Epidermal melanocyte (primary cell): ENCODE measurements around the gene GPRIN3.

ENCODE experiments used
- DNase-seq: peaks from one replicate; pipeline ENCODE4 v3.0.0; 2011; ENCODE audit warnings: low spot score; ENCODE audit not compliant: insufficient read length

The GPRIN3 gene

DNA sequence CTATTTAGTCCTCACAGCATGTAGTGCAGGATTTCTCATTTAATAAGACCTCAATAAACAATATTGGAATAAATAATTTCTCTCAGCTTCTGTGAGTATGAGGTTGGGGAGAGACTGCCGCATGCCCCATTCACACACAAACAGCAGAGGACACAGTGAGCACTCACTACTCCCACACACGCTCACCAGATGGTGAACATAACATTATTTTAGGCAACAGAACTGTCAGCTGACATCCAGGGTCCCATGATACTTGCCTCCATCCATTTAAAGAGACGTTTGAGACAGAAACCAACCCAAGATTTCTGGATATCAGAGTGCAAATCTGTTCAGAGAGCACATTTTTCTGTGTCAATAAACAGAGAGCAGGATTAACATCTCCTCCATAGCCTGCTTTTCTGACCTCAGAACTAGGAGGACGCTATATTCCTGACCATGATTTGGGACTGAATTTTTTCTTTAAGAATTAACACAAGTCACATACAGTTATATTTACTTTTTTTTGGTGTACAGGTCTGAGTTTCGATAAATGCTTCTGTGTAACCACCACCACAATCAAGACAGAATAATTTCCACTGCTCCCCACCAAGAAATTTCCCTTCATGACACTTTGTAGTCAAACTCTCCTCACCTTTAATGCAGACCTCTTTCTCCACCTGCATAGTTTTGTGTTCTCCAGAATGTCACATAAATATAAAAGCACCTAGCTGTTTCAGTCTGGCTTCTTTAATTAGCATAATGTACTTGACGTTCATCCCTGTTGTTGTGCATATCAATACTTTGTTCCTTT lies 16.7 kb downstream of the GPRIN3 start:
- DNase-seq, result no peak

DNA sequence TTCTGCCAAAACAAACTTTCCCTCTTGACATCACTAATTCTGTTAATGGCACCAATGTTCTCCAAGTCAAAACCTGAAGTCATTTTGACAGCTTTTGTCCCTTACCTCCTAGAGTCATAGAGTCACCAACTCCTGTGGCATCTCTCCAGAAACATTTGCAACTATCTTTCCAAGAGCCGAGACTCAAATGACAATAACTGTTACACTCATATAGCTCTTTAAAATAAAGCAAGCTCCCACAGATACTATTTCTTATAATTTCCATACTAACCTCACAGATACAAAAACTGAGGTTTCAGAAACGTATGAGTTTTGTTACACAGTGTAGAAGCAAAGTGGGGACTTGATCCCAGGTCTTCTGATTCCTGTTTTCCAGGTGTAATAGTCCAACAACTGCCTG lies 18.3 kb downstream of the GPRIN3 start:
- DNase-seq, result no peak

DNA sequence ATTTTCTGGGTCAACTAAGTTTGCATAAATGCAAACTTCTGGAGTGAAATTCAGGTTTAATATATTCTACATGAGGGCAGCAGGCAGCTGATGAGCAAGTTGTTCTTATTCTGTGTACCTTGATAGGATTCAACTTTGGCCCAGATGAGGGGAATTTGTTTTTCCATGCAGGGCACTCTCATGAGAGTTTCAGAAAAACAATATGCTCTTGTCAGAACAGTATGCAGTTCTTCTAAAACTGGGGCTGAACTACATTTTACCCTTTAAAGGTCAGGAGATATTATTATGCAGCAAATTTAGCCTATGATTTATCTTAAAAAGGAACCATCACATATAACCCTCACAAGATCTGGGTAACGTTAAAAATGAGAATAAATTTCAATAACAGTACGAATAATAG lies 19.2 kb downstream of the GPRIN3 start:
- no peak for DNase-seq

DNA sequence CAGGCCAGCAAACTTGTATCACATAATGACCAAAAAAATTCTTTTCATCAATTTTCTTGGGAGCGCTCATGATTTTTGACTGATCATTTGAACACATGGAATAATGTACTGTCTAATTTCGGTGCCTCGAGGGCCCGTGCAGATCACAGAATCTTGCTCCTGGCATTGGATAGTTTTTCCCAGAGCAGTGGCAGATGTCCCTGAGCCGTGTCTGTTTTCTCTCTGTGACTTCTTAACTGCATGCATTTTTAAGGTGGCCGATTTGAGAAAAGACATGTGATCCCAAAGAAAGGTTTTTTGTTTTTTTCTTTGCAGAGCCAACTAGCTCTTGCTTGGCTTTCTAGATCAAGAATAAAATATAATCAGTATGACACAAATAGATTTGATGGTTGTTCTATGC lies 19.7 kb downstream of the GPRIN3 start:
- no peak for DNase-seq

DNA sequence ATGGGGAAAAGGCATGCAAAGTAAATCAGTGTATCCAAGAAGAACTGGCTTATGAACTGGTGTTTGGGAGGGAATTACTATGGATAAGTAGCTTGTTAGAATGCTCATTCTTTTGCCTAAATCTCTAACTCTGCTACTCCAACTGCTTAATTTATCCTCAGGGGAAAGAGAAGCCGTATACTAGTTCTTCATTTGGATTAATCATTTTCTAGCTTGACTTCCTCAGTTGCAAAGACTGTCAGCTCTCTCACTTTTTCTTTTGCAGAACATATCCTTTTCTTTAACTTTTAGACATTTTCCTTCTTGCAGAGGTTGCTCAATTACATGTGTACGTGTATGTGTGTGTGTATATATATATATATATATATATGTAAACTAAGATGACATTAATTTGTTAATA lies 21.9 kb downstream of the GPRIN3 start:
- DNase-seq, result no peak

DNA sequence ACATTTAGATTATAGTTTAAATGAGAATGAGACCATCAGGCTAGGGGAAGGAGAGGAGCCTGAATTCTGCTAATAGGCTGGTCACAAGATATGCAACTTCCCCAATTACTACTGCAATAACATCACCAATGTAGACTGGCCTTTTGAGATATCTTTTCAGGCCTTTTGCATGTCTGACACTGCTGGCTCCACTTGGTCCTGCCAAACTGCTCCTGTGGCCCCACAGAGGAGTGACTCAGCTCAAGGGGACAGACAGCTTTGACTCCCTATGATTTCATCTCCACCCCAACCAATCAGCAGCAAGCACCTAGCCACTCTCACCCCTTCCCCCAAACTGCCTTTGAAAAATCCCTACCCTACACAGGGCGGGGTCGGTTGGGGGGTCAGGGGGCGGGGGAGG lies 22.8 kb downstream of the GPRIN3 start:
- DNase-seq, result no peak

DNA sequence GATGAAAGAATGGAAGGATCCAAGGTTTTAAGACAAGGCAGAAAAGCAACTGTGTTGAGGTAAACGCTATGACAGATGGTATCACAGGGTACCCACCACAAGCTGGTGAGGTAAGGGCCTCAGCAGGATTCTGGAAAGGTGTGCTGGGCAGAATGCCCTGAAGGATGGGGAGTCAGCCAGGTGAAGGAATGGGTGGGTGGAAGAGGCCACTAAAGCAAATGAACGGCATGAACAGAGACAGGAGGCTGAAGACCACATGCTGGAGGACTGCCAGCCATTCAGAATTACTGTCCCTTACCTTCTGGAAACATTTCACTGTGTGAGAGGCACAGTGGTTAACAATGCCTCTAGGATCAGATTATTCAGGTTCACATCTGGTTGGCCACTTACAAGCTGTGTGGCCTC lies 23.6 kb downstream of the GPRIN3 start:
- DNase-seq, result no peak

DNA sequence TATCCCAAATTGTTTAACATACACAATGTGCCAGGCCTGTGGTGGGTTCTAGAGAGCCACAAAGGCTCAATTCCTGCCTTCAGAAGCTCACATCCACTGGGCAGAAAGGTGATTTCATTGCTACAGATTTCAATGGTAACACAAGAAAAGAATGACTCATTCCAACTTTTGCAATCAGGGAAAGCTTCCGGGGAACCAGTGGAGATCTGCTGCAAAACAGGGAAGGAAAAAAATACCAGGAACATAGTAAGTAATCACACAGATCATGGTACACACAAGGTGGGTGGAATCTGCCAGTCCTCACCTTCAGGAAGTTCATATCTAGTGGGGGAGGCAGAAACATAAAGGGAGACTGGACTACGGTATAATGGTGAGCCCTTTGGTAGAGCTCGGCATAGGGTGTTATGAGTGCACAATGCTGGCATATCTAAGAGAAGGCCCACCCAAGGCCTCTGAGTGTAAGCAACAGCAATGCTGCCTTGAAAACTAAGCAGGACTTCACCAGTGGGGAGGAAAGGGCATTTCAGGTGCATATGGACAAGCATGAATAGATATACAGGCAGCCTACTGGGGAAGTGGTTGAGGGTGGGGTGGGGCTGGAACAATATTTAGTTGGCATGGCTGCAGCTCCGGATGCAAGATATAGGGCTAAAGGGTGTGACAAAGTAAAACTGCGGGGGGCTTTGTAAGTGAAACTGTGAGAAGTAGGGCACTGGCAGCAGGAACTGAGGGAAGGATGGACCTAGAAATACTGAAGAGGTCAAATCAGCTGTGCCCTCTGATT lies 24.2 kb downstream of the GPRIN3 start:
- DNase-seq, result no peak

DNA sequence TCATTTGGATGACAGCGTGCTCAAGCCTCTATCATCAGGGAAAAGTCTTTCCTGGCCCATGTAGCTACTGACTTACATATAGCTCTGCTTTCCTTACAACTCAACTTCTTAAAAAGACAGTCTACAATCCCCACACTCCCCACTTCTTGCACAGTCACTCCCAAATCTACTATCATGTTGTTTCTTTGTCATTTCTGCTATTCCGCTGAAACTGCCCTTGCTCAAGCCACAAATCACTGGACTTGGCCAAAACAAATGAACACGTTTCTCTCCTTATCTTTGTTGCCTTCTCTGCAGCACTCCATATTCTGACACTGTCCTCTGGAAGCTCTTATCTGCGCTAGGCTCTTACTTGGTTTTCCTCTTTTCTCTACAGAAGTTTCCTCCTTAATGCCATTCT lies 28.2 kb downstream of the GPRIN3 start:
- DNase-seq, result no peak

DNA sequence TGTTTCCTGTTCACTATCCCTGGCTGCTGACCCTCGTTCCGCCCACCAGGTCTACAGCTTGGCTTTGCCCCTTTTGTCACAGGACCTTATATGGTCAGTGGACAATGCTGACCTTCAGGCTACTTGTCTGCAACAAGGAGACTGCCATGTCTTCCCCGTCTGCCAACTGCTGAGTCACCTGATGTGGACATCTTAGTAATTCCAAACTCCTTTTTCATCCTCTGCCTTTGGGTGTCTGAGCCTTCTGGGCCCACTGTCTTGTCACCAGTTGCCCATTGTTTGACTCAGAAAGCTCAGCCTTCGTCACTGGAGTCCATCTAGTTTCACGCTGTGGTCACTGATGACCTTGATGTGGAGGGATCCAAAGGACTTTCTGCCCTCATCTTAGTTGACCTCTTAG lies 30.2 kb downstream of the GPRIN3 start:
- no peak for DNase-seq

DNA sequence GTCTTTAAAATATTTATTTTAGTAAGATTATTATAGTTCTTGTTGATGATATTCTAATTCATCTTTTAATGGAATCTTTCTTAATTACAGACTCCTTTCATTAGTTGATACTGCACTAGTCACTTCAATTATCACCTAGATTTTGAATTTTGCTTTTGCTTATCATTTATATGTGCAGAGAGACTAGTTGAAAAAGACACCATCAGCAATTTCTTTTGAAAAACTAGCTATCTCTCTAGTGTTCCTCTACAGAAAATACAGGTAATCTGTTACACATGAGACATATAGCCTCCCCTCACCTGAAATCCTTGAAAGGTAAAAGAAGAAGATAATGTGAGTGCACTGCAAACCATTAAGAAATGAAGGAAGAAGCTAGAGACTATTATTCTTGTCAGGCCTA lies 31.3 kb downstream of the GPRIN3 start:
- no peak for DNase-seq

DNA sequence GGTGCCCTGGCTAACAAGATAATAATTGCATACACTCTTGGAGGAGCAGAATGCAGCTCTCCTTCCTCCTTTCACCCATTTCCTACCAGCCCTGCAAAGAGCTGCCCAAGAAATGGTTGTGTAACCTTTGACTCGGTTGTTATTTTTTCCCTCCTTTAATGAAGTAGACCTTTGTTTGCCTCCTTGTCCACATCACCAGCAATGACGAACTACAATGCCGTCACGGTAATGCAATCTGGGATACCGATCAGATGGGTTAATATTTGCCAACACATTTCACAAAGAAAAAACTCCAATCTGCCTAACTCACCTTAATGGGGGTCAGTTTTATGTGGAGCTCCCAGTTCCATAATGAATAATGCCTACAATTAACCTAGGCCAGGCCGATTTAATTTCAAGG lies 32.0 kb downstream of the GPRIN3 start:
- no peak for DNase-seq

DNA sequence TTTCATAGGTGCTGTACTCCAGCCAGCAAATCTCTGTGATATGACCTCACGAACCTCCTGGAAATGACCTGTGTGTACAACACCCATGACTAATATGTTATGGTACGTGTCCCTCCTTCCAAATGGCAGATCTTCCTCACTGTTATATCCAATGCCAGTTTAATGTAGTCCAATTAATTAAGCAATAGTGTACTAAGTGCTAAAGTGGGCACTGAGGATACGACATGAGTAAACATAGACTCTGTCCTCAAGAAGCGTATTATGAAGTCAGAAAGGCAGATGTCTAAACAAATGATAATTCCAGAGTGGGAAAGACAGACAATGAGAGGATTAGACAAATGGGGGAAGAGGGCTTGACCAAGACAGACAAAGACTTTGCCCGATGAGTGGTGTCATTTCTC lies 33.9 kb downstream of the GPRIN3 start:
- no peak for DNase-seq

DNA sequence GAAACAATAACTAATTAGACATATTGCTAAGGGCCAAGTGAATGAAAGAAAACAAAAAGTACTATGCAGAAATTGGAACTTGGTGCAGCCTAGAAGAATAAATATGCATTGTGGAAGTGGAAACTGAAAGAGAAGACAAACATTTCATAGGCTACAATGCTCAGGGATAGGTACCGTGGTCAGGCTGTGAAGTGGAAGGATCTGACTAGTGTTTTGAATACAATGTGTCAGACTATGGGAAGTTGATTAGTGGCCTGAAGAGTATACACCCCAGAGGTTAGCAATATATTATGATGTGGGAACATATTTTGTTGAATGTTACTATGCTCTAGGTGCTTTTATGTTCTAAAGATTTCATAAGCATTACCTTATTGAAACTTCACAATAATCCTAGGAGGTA lies 36.8 kb downstream of the GPRIN3 start:
- no peak for DNase-seq

DNA sequence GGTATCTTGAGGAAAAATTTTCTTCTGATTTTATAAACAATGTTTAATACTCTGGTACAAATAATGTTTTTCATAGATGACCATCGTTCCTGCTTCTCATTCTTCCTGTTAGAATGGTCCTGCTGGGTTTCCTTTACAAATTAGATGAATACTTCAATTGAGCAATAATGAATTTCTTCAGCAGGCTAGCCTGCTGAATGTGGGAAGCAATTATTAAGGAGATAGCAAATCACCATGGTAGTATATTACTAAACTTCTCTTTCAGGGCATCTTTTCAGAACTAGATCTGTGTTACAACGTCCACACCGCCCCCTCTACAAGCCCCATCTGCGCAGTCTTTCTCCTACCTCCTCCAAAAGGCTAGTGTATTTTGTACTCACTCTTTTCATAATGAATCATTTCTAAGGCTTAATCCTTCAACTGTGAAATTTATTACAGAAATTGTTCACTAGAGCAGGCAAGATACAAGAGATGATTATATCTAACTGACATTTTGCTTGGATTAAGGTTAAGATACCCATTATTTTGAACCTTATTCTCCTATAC lies 38.4 kb downstream of the GPRIN3 start:
- no peak for DNase-seq

DNA sequence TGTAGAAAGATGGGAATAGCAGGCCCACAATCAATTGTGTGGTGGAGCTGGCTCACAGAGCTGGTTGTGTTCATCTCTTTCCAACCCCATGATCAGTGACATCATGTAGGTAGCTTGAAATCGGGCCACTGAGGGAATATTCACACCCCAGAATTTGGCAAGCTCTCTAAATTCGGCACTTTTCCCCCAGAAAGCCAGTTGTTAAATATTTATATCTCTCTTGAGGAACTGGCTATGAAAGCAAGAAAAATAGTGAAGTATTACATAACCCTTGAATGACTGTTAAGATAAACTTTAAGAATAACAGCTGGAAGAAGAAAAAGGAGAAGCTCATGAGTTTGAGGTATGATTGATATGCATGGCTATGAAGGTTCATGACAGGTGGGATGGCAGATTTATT lies 38.9 kb downstream of the GPRIN3 start:
- no peak for DNase-seq

DNA sequence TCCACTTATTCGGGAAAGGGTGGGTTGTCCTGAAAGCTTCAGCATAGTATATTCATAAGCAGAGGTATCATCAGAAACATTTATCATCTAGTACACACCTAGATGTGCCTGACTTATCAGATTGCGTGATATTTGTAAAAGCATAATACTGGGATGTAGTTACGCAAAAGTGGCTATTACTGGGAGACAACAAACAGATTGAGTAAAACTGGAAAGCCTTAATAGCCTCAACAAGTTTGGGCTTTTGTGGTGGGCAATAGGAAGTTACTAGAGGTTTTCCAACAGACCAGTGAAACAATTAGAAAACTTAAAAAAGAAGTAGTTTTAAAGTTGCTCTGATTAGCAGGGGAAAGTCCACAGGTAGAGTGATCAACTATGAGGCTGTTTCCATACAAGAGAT lies 39.8 kb downstream of the GPRIN3 start:
- no peak for DNase-seq

DNA sequence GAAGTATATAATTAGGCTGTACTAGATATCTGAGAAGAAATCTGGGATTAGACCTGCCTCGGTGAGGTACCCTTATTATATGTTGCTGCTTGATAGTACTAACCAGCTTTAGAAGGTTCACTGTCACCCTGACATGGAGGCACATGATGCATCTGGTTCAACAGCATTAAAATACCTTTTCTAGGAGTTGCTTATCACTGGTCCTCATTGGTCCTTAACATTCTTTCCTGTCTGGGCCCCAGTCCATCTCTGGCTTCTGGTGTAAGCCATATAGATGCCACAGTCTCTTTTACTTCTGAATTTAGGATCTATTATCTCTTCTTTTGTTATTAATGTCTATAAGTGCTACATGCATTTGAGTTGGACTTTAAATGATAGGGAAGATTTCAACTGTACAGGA lies 40.2 kb downstream of the GPRIN3 start:
- no peak for DNase-seq

DNA sequence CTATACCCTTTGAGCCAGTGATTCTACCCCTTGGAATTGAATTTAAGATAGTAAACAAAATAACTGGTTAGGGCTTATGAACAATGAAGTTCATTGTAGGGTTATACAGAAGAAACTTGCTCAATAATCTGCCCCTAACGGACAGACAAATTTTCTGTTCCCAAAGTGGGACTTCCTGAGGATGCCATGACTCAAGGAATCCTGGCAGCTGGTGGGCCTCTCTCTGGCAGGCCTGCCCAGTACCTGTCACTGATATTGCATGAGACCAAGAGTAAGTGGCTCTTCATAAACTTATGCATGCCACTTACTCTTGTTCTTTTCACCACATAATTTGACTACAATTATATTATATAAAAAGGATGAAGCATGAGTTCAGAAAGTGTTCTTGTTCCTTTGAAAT lies 41.5 kb downstream of the GPRIN3 start:
- no peak for DNase-seq

DNA sequence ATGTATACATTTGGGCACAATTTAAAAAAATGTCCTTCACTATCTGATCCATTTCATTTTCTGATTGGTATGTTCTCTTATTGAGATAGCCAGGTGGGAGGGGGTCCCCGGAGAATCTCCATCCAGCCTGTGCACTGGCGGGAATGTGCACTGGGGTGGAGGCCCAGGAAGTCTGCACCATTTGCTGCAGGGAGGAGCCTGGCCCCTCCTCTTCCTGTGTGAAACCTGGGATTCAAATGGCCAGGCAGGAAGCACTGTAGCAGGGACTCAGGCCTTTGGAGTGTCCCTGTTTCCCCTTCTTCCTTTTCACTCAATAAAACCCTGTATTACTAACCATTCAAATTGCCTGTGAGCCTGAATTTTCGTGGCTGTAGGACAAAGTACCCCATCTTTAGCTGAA lies 44.3 kb downstream of the GPRIN3 start:
- DNase-seq, result no peak

DNA sequence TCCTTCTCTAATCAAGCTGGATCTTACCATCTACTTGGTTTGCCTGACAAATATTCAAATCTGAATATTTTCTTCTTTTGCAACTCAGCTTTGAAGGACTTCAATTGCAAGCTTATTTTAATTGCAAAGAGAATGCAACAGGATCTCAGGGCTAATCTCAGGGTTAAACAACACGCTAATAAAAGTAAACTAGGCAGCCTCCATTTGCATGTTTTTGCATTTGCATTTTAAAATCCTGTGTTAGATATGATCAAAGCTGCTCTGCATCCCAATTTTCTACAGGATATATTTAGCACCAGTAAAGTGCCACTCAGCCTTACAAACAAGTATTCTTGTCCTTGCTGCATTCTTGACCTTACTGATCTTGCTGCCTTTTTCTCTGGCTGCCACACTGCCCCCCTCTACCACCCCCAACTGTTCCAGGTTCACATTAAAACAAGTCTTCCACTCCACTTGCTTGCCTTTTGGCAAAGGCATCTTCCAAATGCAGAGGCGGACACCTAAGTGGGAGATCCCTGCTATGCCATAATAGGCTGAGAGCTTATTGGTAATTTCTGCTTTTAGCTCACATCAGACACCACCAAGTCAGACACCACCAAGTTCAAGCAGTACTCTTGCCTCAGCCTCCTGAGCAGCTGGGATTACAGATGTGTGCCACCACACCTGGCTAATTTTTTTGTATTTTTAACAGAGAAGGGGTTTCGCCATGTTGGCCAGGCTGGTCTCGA lies 48.1 kb downstream of the GPRIN3 start:
- no peak for DNase-seq

DNA sequence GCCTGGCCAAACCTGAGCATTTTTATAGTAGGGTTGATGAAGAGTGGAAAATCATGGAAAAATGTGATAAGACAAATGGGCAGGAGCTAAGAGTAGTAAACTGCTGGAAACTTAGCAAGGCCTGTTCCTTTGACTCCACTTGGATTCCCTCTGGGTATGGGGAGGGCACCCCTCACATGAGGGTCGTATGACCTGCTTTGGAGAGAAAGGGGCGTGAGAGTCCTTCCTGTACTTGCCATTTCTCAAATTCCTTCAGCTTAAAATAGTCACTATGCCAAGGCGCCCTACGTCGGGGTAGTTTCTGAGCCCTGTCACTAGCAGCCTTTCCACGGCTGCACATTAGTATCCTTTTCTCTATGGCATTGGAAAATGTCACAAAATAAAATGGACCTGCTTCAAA lies 49.1 kb downstream of the GPRIN3 start:
- DNase-seq, result no peak
